Fibroblast of villous mesenchyme (primary cell): ENCODE results near the gene SMIM24. TPM values are rescaled to one million over a fixed set of nuclear protein-coding genes. Genes with fewer than 3 reads are reported as not detected.

Experiments used
- DNase-seq: peaks from one replicate; pipeline ENCODE4 v3.0.0-alpha.2; 2010; ENCODE audit warnings: low read depth
- H3K4me3 ChIP-seq: 2 replicates; pipeline ENCODE4 v1.5.1; 2011; ENCODE audit warnings: low read depth, mild to moderate bottlenecking, low read length
- CTCF ChIP-seq: IDR thresholded peaks from 2 replicates; pipeline ENCODE4 v1.5.1; 2012; ENCODE audit warnings: low read depth, mild to moderate bottlenecking, low read length; ENCODE audit not compliant: insufficient read depth
- total RNA-seq: library from RNA; depleted of rRNA; stranded (reverse); fragments of >200 nt; gene quantifications from 2 replicates; pipeline ENCODE4 v1.2.3, GENCODE V29; 2012

Gene SMIM24
- total RNA-seq, 1 donor, result not detected

GRCh38 chr19:3491396-3492119 lies 11.2 kb upstream of the SMIM24 start:
- DNase-seq, result no peak
- H3K4me3 ChIP-seq, result no peak overlapping the region
- no peak for TF ChIP-seq CTCF

GRCh38 chr19:3483226-3483628 lies 2.9 kb upstream of the SMIM24 start, which contains the start of gene SMIM44:
TSS of gene SMIM44 (minus strand) at chr19:3483441. CDS start at chr19:3483403, 38 bp downstream.
- TF ChIP-seq CTCF, result no peak

GRCh38 chr19:3482507-3483225 lies 2.3 kb upstream of the SMIM24 start:
- no peak for TF ChIP-seq CTCF

More at GRCh38 chr19:3483226-3483628, 2.9 kb upstream of the SMIM24 start, which contains the start of gene SMIM44:
- DNase-seq, result no peak
- H3K4me3 ChIP-seq, result no peak within 1 kb of the TSS

GRCh38 chr19:3481241-3482090 lies 1.1 kb upstream of the SMIM24 start:
- no peak for DNase-seq
- no peak overlapping the region for H3K4me3 ChIP-seq
- no peak for TF ChIP-seq CTCF

More at GRCh38 chr19:3482507-3483225, 2.3 kb upstream of the SMIM24 start:
- no peak for DNase-seq
- no peak overlapping the region for H3K4me3 ChIP-seq

- no peak overlapping the region for H3K4me3 ChIP-seq
- no peak for DNase-seq
- no peak for TF ChIP-seq CTCF
Measured at GRCh38 chr19:3479834-3480215, 500 bp downstream of the SMIM24 start.

- H3K4me3 ChIP-seq, result no peak overlapping the region
- no peak for TF ChIP-seq CTCF
- no peak for DNase-seq
Measured at GRCh38 chr19:3479177-3479833, 1.0 kb downstream of the SMIM24 start.
